ENCODE measurements around the gene POLDIP2.

DNA sequence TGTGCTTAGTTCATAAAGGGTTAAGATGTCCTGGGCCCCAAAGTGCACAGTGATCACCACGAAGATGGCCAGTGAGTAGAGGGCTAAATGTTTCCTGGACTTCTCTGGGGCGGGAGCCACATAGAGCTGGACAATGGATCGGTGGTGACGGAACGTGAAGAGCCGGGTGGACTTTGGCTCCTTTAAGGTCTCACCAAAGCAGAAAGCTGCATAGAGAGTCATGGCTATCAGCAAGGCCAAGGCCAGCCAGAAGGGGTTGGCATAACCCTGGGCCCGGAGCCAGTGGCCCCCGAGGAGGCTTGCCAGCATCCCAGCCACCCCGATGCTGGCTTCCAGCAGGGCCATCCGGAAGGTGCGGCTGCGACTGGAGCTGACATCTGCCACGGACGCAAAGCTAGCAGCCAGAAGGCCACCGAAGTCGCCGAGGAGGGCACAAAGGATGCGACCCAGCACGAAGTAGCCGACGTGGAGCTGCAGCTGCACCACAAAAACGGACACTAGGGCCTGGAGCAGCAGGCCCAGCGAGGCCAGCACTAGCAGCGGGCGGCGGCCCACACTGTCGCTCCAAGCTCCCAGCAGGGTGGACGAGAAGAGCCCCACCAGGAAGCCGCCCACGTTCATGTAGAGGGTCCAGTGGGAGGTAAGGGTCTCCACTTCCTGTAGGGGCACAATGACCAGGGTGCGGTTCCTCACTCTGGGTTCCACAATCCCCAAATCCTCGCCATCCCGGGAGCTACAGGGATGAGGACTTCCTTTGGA, 47.7 kb upstream of the POLDIP2 start:
- TF ChIP-seq, protein P1, sequence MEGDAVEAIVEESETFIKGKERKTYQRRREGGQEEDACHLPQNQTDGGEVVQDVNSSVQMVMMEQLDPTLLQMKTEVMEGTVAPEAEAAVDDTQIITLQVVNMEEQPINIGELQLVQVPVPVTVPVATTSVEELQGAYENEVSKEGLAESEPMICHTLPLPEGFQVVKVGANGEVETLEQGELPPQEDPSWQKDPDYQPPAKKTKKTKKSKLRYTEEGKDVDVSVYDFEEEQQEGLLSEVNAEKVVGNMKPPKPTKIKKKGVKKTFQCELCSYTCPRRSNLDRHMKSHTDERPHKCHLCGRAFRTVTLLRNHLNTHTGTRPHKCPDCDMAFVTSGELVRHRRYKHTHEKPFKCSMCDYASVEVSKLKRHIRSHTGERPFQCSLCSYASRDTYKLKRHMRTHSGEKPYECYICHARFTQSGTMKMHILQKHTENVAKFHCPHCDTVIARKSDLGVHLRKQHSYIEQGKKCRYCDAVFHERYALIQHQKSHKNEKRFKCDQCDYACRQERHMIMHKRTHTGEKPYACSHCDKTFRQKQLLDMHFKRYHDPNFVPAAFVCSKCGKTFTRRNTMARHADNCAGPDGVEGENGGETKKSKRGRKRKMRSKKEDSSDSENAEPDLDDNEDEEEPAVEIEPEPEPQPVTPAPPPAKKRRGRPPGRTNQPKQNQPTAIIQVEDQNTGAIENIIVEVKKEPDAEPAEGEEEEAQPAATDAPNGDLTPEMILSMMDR (IDR thresholded peaks at IDR 0.05; ENCODE audit: insufficient read depth, low read length, poor library complexity, severe bottlenecking), result no peak
- TF ChIP-seq EZH2phosphoT487 (conservative IDR thresholded peaks at IDR 0.05; ENCODE audit: low read length), result no peak
